CD4-positive, alpha-beta T cell treated with Interleukin-6 at 100 ng/mL for 8 hours (primary cell): ENCODE results near the gene DAB2IP.
"Not testable (repeated sequence)": the region's sequence is repeated elsewhere in the genome, so short reads cannot be mapped to it uniquely, and the experiment has no call there.

Experiments
- DNase-seq: peaks from one replicate; pipeline ENCODE4 v3.0.0-alpha.2; 2020; ENCODE audit warnings: mixed read lengths, low spot score

The DAB2IP gene

DNA sequence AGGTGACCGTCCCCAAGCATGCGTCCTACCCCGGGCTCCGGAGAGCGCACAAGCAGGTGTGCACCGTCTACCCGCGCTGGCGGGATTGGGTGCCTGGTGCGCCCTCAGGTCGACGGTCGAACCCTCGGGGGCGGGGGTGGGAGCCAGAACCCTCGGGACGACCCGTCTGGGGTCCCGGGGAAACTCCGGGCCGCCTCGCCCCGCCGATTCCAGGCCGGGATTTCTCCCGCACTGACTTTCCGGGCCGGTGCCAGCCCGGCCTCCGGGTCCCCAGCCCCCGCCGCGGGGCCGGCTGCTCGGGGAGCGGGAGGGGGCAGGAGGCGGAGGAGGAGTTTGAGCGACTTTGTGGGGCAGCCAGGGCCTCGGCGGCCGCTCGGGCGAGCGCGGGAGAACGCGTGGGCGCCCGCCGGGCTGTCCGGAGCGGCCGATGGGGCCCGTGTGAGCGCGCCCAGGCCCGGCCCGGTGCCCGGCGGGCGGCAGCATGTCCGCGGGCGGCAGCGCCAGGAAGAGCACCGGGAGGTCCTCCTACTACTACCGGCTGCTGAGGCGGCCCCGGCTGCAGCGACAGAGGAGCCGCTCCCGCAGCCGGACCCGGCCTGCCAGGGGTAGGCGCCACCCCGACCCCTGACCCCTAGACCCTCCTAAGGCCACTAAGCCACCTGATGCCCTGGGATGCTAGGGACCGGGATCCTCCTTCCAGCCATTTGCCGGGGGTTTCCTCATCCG is at the start of gene DAB2IP:
TSS of gene DAB2IP (plus strand) at position 340 of the 726 bp plus-strand sequence. CDS start at position 482, 142 bp downstream.
- DNase-seq: no peak

DNA sequence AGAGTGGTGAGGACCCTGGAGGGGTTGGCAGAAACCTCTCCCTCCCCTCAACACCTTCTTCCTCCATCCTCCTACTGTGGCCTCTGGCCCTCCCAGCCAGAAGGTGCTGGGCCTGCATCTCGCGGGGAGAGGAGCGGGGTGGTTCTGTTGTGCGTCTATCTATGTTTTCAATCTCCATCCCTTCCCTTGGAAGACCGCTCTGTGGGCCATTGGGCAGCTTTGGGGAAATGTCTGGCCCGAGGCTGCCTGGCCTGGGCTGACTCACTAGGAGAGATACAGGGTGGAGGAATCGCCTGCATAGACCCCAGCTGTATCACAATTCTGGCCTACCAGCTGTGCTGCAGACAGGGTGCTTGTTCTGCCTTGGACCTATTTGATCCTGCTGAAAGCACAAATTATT is 48.4 kb upstream of the DAB2IP start:
- DNase-seq: no peak

- DNase-seq: no peak
Observed at GRCh38 chr9:121604242-121604641, 47.2 kb upstream of the DAB2IP start.

DNA sequence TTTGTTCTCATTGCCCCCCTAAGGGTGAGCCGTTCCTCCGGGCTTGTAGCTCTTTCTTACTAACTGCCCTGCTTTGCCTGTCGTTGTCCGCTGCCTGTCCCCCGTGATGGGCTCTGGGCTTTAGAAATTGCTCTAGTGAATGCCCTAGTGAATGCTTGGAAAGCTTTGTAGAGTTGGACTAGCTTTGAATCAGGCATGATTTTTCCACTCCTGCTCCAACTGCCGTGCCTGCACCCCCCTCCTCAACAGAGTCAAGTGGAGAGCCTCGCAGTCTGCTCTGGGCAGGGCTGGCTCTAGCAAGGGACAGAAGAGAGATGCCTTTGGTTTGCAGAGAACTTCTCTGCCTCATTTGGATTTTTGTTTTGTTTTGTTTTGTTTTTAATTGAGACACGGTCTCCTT is 46.8 kb upstream of the DAB2IP start:
- DNase-seq: no peak

DNA sequence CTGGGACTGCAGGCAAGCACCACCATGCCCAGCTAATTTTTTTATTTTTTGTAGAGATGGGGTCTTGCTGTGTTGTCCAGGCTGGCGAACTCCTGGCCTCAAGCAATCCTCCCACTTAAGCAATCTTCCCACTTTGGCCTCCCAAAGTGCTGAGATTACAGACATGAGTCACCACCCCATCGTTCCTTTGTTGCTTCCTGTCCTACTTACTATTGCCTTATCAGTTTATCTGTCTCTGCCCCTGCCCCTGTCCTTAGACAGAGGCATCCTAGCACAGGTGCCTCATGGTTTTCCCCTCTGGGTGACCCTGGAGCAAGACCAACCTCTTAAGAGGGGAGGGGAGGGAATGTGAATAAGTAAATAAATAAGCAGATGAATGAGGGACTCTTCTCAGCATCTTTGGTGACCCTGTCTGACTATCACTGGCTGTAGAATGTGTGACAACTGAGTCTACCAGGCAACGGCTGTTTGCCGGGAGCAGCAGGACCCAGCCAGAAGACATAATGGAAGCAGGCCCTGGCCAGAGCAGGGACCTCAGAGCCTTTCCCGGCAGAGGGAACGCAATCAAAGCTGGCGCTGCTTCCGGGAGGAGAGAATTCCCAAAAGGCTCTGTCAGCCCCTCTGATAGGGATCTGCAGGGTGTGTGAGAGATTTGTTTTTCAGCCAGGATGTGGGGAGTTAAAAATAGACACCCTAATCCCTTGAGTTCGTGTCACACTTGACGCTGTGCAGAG is 43.8 kb upstream of the DAB2IP start:
- no peak for DNase-seq

GRCh38 chr9:121608168-121608853 is 43.1 kb upstream of the DAB2IP start:
- DNase-seq: no peak

- no peak for DNase-seq
Observed at GRCh38 chr9:121609822-121610637, 41.4 kb upstream of the DAB2IP start.

GRCh38 chr9:121610638-121610953 is 40.8 kb upstream of the DAB2IP start:
- DNase-seq: no peak

- DNase-seq: no peak
Observed at GRCh38 chr9:121612511-121612998, 38.9 kb upstream of the DAB2IP start.

DNA sequence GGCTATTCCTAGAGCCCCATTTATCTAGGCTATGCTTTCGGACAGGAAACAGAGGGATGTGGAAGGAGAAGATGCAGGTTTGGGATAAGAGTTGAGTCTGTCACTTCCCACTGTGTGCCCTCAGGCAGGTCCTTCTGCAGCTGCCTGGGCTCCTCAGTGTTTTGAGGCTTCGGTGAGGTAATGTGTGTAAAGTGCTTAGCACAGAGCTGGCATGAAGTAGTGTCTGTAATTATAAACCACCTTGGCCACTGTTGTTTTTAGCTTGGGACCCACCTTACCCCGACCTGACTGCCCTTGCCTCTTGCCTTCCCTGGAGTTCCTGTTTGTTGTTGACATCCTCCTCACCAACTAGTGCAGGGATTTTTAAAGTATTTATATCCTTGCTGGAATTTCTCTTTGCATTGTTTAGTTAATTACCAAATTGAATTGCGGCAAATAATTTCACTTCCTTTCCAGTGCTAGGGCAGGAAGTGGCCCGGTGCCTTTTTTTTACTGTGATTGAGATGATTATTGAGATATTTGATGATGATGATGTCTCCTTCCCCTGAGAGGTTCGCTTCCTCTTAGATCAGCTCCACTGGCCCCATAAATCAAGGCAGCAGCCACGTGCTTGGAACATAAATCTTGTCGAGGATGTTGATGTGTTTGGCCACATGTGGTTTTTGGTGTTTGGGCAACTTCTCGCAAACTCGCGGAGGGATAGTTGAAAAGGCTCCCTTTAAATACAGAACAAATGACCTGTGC is 38.3 kb upstream of the DAB2IP start:
- DNase-seq: no peak

GRCh38 chr9:121616123-121616755 is 35.2 kb upstream of the DAB2IP start:
- DNase-seq: no peak

DNA sequence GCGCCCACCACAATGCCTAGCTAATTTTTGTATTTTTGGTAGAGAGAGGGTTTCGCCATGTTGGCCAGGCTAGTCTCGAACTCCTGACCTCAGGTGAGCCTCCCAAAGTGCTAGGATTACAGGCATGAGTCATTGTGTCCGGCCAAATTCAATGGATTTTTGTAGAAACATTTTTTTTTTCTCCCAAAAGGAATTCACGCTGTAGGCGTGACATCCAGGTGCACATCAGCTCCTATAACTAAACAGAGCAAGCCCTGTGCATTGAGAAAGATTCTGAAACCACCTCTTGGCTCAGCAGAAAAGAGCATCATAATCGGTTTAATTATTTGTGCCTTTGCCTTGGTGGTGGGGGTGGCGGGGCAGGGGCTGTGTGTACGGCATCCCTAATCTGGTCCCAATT is 32.9 kb upstream of the DAB2IP start:
- DNase-seq: no peak

DNA sequence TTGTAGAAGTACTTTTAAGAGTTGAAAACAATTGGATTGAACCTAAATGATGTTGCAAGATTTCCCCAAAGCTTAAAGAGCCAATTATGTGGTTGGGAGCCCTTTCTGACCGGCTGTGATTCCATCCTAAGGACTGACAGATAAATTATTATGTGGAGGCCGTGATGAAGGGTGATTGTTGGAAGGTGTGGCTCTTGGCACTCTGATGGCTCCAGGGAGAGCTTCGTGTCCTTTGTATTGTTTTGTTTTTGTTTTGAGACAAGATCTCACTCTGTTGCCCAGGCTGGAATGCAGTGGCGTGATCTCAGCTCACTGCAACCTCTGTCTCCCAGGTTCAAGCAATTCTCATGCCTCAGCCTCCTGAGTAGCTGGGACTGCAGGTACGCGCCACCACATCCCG is 32.5 kb upstream of the DAB2IP start:
- DNase-seq: not testable (repeated sequence)

DNA sequence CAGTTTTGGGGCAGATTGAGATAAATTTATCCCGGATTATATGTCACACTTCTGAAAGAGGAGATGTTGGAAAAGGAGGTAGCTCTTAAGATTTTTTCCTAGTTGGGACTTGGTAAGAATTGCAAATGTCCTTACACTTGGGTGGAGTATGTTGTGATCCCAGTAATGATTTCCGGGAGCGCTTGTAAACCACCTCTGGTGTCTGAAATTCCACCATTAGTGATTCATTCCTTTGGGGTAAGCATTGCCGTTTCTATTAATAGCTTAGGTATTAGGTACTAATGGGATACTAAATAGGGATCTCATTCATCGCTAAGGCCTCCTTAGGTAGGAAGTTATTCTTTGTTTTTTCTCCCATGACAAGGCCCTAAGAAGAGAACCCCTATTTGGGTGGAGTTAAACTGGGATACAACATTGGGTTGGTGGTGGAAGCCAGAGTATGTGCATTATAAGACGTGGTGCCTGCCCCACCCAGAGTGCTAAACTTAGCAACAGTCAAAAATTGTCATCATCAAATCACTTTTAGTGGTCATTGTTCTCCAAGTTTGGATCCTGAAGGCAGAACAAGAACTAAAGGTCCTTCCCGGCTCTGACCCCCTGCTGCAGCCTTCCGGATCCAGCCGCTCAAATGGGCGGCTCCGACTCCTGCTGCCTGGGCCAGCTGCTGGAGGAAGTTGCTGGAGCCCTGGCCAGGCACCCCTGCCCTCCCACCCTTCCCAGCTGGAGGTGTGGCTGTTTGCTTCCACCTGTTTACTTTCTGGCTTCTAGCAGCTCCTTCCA is 31.7 kb upstream of the DAB2IP start:
- no peak for DNase-seq

DNA sequence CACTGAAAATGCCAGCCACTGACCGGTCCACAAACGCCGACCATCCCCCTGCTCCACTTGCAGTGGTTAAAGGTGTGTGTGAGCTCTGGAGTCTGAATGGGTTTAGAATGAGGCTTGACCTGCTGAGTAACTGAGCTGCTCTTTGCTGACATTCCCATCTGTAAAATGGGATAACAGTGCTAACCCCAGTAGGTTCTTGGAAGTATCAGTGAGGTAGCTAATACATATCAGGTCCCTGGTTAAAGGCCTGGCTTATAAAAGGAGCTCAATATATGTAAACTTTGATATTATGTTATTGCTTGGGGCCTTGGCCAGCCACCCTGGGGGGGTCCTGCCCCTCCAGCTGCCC is 31.1 kb upstream of the DAB2IP start:
- no peak for DNase-seq

GRCh38 chr9:121620777-121621449 is 30.5 kb upstream of the DAB2IP start:
- no peak for DNase-seq

DNA sequence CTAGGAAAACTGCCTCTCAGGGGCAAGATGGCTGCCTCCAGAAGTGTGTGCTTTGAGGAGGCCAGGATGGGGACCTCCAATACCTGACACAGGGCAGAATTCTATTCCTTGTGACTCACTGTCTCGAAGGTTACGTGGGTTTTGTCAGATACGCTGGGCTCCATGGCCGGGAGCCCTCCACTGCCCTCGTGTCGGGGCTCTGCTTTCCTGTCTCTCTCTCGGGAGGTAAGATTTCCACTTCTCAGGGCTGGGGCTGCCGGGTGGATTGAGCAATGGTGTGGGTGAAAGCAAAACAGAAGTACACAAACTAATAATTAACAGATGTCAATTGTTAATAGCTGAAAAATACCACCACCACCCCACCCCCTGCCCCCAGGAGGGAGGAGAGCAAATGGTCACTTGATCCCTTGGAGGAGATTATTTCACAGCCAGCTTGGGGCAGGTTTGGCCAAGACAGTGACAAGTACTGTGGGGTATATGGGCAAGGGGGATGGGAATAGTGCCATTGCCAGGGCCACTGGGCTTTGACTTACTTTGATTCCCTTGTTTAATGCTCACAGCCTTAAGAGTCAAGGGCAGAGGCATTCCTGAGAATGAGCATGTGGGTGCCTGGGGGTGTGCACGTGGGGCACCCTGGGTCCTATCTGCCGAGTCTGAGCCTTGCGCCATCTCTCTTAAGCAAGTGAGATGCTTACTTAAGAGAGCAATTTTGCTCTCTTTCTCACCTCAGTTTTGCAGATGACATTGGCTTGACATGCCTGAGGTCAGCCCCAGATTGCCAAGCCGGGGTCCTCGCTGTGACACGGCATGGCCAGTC is 28.8 kb upstream of the DAB2IP start:
- no peak for DNase-seq

- not testable (repeated sequence) for DNase-seq
Observed at GRCh38 chr9:121623430-121623829, 28.0 kb upstream of the DAB2IP start.

DNA sequence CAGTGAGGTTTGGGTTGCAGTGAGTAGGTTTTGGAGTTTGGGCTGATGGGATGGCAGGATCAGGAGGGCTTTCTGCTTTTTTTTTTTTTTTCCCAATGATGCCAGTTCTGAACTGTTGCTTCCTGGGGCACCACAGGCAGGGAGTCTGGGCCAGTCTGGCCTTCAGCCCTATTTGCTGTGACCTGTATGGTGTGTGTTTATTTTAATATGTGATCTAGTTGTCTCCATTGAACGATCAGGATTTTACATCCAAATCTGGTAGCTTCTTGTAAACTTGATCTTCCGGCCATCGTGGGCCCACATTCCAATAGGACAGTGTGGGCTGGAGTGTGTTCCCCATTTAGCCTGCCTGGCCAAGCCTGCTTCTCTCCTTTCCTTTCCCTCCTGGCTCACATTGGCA is 25.8 kb upstream of the DAB2IP start:
- DNase-seq: no peak
